Posterior cingulate gyrus (tissue), 11 donors: ENCODE data around the gene SSX4B.
"Not testable (repeated sequence)": the region's sequence is repeated elsewhere in the genome, so short reads cannot be mapped to it uniquely, and the experiment has no call there.

ENCODE experiments used
- DNase-seq, 10 donors: peaks; one replicate each; pipeline versions ENCODE4 v3.0.0 to v3.0.0-alpha.2; 2020 to 2021; ENCODE audit warnings: mixed read lengths in 3 of 10
- intact Hi-C: fragments of 100-400 bp; cut with DNase I; formaldehyde crosslinking; loops from one replicate; pipeline ENCODE4 v1.15.1; 2023

The SSX4B gene

GRCh38 chrX:48411860-48412259 lies at the start of gene SSX4B:
Gene SSX4B, minus strand, starts transcription at chrX:48411960. Its CDS starts 588 bp downstream, at chrX:48411372.
- DNase-seq, intact Hi-C loops: not testable (repeated sequence)

GRCh38 chrX:48460606-48461005 lies 48.8 kb upstream of the SSX4B start:
- intact Hi-C loops = no loop called here
- DNase-seq = no peak

GRCh38 chrX:48460031-48460430 lies 48.3 kb upstream of the SSX4B start:
- no peak for DNase-seq
- intact Hi-C loops = no loop called here

- intact Hi-C loops = no loop called here
- DNase-seq = no peak
These were observed 47.7 kb upstream of the SSX4B start for GRCh38 chrX:48459483-48459882.

- intact Hi-C loops = no loop called here
- DNase-seq = no peak
These were observed 47.0 kb upstream of the SSX4B start for GRCh38 chrX:48458711-48459110.

- DNase-seq = no peak
- intact Hi-C loops = no loop called here
These were observed 45.0 kb upstream of the SSX4B start for GRCh38 chrX:48456628-48457331.

GRCh38 chrX:48451708-48452107 lies 39.9 kb upstream of the SSX4B start:
- no peak for DNase-seq
- intact Hi-C loops = no loop called here

- no peak for DNase-seq
- intact Hi-C loops = no loop called here
These were observed 38.3 kb upstream of the SSX4B start for GRCh38 chrX:48450076-48450475.

- intact Hi-C loops = not testable (repeated sequence)
These were observed 35.4 kb upstream of the SSX4B start for GRCh38 chrX:48447201-48447600.

GRCh38 chrX:48433713-48434112 lies 22.0 kb upstream of the SSX4B start:
- intact Hi-C loops, DNase-seq: not testable (repeated sequence)

More at GRCh38 chrX:48447201-48447600, 35.4 kb upstream of the SSX4B start:
- not testable (repeated sequence) for DNase-seq

GRCh38 chrX:48430166-48430565 lies 18.4 kb upstream of the SSX4B start:
- DNase-seq, intact Hi-C loops: not testable (repeated sequence)

GRCh38 chrX:48429606-48430005 lies 17.8 kb upstream of the SSX4B start:
- intact Hi-C loops, DNase-seq: not testable (repeated sequence)

- intact Hi-C loops = not testable (repeated sequence)
These were observed 15.4 kb upstream of the SSX4B start for GRCh38 chrX:48427027-48427716.

GRCh38 chrX:48397825-48398224 lies 13.9 kb downstream of the SSX4B start:
- intact Hi-C loops = not testable (repeated sequence)
- peak in 1 of 10 donors; percentile 5 for DNase-seq

More at GRCh38 chrX:48427027-48427716, 15.4 kb upstream of the SSX4B start:
- not testable (repeated sequence) for DNase-seq

- intact Hi-C loops, DNase-seq: not testable (repeated sequence)
These were observed 14.8 kb downstream of the SSX4B start for GRCh38 chrX:48396931-48397330.

GRCh38 chrX:48383239-48383638 lies 28.5 kb downstream of the SSX4B start, which contains the start of gene SSX4:
Gene SSX4, plus strand, starts transcription at chrX:48383539. Its CDS starts 515 bp downstream, at chrX:48384054.
- intact Hi-C loops = not testable (repeated sequence)

GRCh38 chrX:48370408-48370807 lies 41.4 kb downstream of the SSX4B start:
- DNase-seq, intact Hi-C loops: not testable (repeated sequence)

More at GRCh38 chrX:48383239-48383638, 28.5 kb downstream of the SSX4B start, which contains the start of gene SSX4:
- DNase-seq = not testable (repeated sequence)

GRCh38 chrX:48367717-48368408 lies 43.9 kb downstream of the SSX4B start:
- intact Hi-C loops, DNase-seq: not testable (repeated sequence)

- intact Hi-C loops, DNase-seq: not testable (repeated sequence)
These were observed 52.5 kb downstream of the SSX4B start for GRCh38 chrX:48359281-48359680.

GRCh38 chrX:48357681-48358080 lies 54.1 kb downstream of the SSX4B start:
- DNase-seq = no peak
- intact Hi-C loops = no loop called here
